Smooth muscle cell (in vitro differentiated cells): ENCODE measurements around the gene TIMM44. TPM values are rescaled to one million over a fixed set of nuclear protein-coding genes. Genes with fewer than 3 reads are reported as not detected.

Experiments
- DNase-seq: peaks from one replicate; lab custom pipeline; 2025; ENCODE audit not compliant: unreplicated experiment; lab: John Stamatoyannopoulos, UW
- H2AFZ ChIP-seq: fragments of 200-600 bp; sonication (generic); 2 replicates; pipeline ENCODE4 v1.6.0; 2016; ENCODE audit warnings: antibody characterized with exemption, low read depth, mild to moderate bottlenecking
- H3F3A ChIP-seq: fragments of 200-600 bp; sonication (generic); 2 replicates; pipeline ENCODE4 v1.6.0; 2017; ENCODE audit warnings: antibody characterized with exemption, low read depth
- H3K27ac ChIP-seq: fragments of 200-600 bp; sonication (generic); 2 replicates; pipeline ENCODE4 v1.5.1; 2016; ENCODE audit warnings: low read depth, mild to moderate bottlenecking
- H3K27me3 ChIP-seq: fragments of 200-600 bp; sonication (generic); 2 replicates; pipeline ENCODE4 v1.6.1; 2016; ENCODE audit warnings: low read depth, mild to moderate bottlenecking
- H3K36me3 ChIP-seq: fragments of 200-600 bp; sonication (generic); 2 replicates; pipeline ENCODE4 v1.5.1; 2016; ENCODE audit warnings: low read depth
- H3K4me1 ChIP-seq: fragments of 200-600 bp; sonication (generic); 2 replicates; pipeline ENCODE4 v1.5.1; 2016; ENCODE audit warnings: low read depth
- H3K4me2 ChIP-seq: fragments of 200-600 bp; sonication (generic); 2 replicates; pipeline ENCODE4 v1.6.0; 2016; ENCODE audit warnings: mild to moderate bottlenecking
- H3K4me3 ChIP-seq: fragments of 200-600 bp; sonication (generic); 2 replicates; pipeline ENCODE4 v1.5.1; 2016; ENCODE audit warnings: mild to moderate bottlenecking
- H3K79me2 ChIP-seq: fragments of 200-600 bp; sonication (generic); 2 replicates; pipeline ENCODE4 v1.6.0; 2016; ENCODE audit warnings: low read depth, mild to moderate bottlenecking
- H3K9ac ChIP-seq: fragments of 200-600 bp; sonication (generic); 2 replicates; pipeline ENCODE4 v1.6.0; 2016; ENCODE audit warnings: low read depth
- H3K9me3 ChIP-seq: fragments of 200-600 bp; sonication (generic); replicated peaks from 2 replicates; pipeline ENCODE4 v1.5.1; 2016; ENCODE audit warnings: low read depth
- H4K20me1 ChIP-seq: fragments of 200-600 bp; sonication (generic); 2 replicates; pipeline ENCODE4 v1.6.0; 2016; ENCODE audit warnings: low read depth
- WGBS: methylation state at CpG from one replicate; pipeline ENCODE4 v1.1.7; 2016; ENCODE audit warnings: low lambda C conversion rate; 5-methylcytosine and 5-hydroxymethylcytosine counted together
- polyA plus RNA-seq: library from polyadenylated mRNA; unstranded; fragments of >200 nt; fragmentation: Nextera tagmentation; extraction: Ambion mirVana; gene quantifications from 2 replicates; pipeline ENCODE4 v1.2.1, GENCODE V29; 2016
- total RNA-seq: library from RNA; depleted of rRNA; stranded (reverse); fragments of >200 nt; gene quantifications from 2 replicates; pipeline ENCODE4 v1.2.3, GENCODE V29; 2014
- TF ChIP-seq, protein P1 (sequence below): fragments of 200-600 bp; sonication (generic); IDR thresholded peaks from 2 replicates; pipeline ENCODE4 v1.5.1; 2017; ENCODE audit warnings: borderline replicate concordance, mild to moderate bottlenecking, antibody characterized with exemption; ENCODE audit not compliant: insufficient read depth, poor library complexity, severe bottlenecking

Gene TIMM44
- total and polyA plus RNA-seq, 2 experiments from 2014 or later, result 21.8 to 25.1 TPM

DNA sequence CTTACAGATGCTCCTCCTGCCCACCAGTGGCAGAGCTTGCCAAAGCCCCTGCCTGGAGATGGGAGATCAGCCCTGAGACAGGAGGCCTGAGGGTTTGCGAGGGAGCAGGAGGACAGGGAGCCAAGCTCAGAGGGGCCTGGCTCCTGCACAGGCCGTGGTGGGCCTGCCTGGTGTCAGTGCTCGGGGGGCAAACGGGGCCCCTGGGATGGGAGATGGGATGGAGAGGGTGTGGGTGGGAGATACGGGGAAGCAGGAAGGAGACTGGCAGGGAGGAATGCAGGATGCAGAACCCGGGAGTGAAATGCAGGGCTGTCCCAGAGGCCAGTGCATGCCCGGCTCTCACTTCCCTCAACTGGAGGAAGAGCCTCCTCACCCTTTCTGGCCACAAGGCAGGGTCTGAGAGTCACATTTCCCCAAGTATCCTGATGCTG, 42.0 kb upstream of the TIMM44 start:
- H3K27ac ChIP-seq, result no peak overlapping the region
- H3K9ac ChIP-seq, result no peak overlapping the region
- 92% methylated on average over 7 of the region's 7 CpGs for WGBS
- DNase-seq, result no peak
- H4K20me1 ChIP-seq, result peaks cover 92% of the 10 kb centered on the region
- H3K9me3 ChIP-seq, result no peaks in the 10 kb centered on the region
- no peak overlapping the region for H2AFZ ChIP-seq
- H3K27me3 ChIP-seq, result no peaks in the 10 kb centered on the region
- H3K79me2 ChIP-seq, result peaks cover 55% of the 10 kb centered on the region
- H3K4me1 ChIP-seq, result no peaks in the 10 kb centered on the region
- H3K4me3 ChIP-seq, result no peak overlapping the region
- TF ChIP-seq, protein P1, sequence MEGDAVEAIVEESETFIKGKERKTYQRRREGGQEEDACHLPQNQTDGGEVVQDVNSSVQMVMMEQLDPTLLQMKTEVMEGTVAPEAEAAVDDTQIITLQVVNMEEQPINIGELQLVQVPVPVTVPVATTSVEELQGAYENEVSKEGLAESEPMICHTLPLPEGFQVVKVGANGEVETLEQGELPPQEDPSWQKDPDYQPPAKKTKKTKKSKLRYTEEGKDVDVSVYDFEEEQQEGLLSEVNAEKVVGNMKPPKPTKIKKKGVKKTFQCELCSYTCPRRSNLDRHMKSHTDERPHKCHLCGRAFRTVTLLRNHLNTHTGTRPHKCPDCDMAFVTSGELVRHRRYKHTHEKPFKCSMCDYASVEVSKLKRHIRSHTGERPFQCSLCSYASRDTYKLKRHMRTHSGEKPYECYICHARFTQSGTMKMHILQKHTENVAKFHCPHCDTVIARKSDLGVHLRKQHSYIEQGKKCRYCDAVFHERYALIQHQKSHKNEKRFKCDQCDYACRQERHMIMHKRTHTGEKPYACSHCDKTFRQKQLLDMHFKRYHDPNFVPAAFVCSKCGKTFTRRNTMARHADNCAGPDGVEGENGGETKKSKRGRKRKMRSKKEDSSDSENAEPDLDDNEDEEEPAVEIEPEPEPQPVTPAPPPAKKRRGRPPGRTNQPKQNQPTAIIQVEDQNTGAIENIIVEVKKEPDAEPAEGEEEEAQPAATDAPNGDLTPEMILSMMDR, result no peak
- no peak overlapping the region for H3K4me2 ChIP-seq
- H3K36me3 ChIP-seq, result no peaks in the 10 kb centered on the region
- H3F3A ChIP-seq, result peaks cover 14% of the 10 kb centered on the region

DNA sequence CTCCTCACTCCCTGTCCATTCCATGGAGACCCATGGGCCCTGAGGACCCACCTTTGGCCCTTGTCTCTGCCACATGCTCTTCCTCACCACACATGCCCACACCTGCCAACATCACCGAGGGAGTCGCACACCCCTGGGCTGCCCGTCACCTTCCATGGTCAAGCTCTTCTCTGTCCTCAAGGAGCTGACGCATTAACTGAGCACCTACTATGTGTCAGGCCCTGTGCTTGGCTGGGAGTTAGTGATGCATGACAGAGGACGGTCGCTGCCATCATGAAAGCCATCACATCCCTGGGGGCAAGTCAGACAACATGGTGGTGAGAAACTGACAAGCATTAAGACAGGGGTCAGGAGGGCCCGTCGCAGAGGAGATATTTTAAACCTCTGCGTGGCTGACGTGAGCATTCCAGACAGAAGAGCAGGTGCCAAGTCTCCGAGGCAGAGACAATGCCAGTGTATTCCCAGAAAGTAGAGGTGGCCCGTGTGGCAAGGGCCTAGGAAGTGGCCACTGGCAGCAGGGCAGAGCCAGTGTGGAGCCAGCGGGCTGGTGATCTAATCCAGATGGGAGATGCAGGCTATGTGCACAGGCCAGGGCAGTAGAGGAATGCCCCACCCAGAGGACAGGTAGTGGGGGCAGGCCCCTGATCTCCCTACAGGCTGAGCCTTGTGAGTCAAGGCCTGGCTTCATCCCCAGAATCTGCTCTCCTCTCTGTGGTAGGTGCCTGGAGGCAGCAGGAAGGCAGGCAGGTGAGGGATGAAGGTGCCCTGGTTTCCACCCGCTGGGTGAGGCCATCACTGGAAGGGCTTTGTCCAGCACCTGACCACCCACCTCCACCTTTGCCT, 40.8 kb upstream of the TIMM44 start:
- Histone ChIP-seq H2AFZ (no peak overlapping the region), H3K4me1 (no peaks in the 10 kb centered on the region), H4K20me1 (peaks cover 90% of the 10 kb centered on the region), H3K36me3 (no peaks in the 10 kb centered on the region), H3F3A (peaks cover 14% of the 10 kb centered on the region), H3K9me3 (no peaks in the 10 kb centered on the region), H3K9ac (no peak overlapping the region), H3K27me3 (no peaks in the 10 kb centered on the region), H3K79me2 (peaks cover 55% of the 10 kb centered on the region), H3K4me3 (no peak overlapping the region), H3K27ac (no peak overlapping the region), H3K4me2 (no peak overlapping the region)
- TF ChIP-seq, protein P1, result no peak
- DNase-seq, result no peak
- WGBS, result 99% methylated on average over 14 of the region's 14 CpGs

DNA sequence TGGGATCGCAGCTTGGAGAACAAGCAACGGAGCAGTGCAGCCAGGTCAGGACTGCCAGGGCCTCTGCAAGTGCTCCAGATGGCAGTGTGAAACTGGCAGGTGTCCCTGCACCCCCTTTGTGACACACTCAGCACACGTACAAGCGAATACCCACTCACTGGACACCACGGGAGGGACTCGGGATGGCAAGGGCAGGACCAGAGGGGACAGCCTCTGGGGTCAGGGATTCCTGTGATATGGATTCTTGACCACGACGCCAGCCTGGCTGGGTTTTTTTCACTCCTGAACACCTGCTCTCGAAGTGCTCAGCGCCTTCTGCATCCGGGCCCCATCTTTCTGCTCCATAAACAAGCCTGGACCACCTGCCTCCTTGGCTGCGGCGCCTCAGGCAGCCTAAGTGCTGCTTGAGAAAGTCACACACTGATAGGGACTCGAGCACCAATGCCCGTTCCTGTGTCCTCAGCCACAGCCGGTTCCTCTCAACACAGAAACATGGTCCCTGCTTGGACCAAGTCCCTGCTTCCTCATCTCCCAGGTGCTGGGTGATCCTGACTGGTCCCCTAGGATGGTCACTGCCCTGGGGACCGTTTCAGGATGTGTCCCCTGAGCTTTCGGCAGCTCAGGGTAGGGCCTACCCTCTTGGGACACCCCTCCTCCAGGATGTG, 40.0 kb upstream of the TIMM44 start:
- Histone ChIP-seq H3K27me3 (no peaks in the 10 kb centered on the region), H3K4me3 (no peak overlapping the region), H3K4me2 (no peak overlapping the region), H3K27ac (no peak overlapping the region), H2AFZ (no peak overlapping the region), H3K79me2 (peaks cover 55% of the 10 kb centered on the region), H3K9ac (no peak overlapping the region), H3K9me3 (no peaks in the 10 kb centered on the region), H4K20me1 (peaks cover 90% of the 10 kb centered on the region), H3K36me3 (no peaks in the 10 kb centered on the region), H3K4me1 (no peaks in the 10 kb centered on the region), H3F3A (peaks cover 14% of the 10 kb centered on the region)
- 97% methylated on average over 18 of the region's 18 CpGs for WGBS
- TF ChIP-seq, protein P1, result no peak
- DNase-seq, result no peak
